ENCODE data around the gene MLKL.

Gene MLKL

DNA sequence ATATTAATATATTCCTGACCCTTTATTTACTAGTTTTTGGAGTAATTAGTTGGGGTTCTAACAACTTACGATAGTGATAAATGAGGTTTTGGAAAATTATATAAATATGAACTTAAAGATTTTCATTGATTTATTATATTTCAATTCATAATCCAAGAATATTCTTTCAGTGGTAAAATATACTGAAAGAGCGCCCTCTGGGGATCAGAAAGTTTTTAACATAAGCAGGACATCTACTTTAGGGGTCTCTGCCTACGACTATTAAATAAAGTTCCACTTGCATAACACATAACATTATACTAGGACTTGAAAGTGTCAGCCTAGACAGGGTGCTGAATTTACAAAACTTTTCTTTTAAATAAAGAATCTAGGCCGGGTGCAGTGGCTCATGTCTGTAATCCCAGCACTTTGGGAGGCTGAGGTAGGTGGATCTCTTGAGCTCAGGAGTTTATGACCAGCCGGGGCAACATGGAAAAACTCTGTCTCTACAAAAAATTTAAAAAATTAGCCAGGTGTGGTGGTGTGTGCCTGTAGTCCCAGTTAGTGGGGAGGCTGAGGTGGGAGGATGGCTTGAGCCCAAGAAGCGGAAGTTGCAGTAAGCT is 49.6 kb downstream of the MLKL start:
- DNase-seq (ENCODE audit: low read depth) = no peak

DNA sequence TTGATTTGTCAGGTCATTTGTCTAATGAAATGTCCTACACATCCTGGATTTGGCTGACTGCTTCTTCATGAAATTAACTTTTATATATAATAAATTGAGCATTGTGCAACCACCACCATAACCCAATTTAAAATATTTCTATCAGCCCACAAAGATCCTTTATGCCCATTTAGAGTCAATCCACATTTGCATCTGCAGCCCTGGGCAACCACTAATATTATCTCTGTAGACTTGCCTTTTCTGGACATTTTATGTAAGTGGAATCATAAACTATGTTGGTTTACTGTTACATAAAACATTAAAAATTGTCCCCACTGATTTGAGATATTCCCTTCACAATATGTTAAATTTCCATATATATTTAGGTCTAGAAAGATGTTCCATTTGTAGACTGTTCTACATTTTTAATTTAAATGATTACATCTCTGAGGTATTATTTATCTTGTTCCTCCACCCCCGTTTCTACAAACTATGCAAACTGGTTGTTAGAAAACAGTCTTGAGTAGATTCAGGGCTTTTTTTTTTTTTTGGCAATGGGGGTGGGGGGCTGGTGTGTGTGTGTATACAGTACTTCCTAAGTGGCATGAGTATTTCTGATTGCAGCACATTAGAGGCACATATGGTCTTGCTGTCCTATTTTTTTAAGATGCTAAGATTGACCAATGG is 50.7 kb downstream of the MLKL start:
- DNase-seq (ENCODE audit: low read depth) = no peak

DNA sequence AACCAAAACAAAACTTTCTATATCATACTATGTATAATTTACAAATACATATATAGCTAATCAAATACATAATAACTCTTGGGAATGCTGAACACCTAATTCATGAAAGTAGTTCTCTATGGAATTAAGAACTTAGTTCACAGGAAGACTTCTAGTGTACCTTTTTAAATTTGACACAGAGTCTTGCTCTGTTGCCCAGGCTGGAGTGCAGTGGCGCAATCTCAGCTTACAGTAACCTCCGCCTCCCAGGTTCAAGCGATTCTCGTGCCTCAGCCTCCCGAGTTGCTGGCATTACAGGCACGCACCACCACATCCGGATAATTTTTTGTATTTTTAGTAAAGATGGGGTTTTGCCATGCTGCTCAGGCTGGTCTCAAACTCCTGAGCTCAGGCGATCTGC is 58.7 kb downstream of the MLKL start:
- no peak for DNase-seq (ENCODE audit: low read depth)

DNA sequence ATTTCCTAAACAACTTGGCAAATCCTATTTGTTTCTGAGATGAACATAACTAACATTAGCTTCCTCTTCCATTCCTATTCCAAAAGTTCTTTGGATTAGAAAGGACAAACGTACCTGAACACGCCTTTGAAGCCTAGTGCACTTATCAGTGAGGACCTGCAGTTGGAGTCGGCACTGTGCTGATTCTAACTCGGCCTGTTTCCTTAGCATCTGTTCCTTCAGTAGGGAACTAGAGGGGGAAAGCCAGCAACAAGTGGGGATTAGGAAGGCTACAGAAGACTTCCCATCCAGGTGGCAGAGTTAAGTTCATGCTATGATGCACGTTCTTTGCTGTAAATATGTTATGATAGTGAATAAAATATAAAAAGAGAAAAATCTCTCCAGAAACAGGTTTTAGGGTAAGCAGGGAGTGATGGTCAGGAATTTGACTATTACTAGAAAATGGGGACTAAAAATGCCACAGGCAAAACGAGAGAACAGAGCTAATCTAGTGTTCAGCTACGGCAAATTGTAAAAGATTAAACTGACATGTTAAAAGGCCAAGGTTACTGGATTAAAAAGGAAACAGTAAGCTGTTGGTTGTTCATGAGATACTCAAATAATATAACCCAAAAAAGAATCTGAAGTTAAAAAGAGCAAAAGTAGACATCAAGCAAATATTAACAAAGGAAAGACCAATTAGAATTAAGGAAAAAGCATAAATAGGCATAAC is 62.8 kb downstream of the MLKL start:
- DNase-seq (ENCODE audit: low read depth) = no peak

DNA sequence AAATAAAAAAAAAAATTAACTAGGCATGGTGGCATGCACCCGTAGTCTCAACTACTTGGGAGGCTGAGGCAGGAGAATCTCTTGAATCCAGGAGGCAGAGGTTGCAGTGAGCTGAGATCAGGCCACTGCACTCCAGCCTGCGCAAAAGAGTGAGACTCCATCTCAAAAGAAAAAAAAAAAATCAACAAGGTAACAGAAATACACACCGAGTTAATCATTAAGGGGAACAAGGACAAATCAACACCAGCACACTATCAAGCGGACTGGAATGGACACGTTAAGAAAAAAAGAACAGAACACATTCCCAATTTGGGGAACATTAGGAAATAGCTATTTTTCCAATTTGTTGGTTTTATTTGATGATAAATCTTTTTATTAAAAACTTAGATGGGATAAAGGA is 65.4 kb downstream of the MLKL start:
- no peak for DNase-seq (ENCODE audit: low read depth)

DNA sequence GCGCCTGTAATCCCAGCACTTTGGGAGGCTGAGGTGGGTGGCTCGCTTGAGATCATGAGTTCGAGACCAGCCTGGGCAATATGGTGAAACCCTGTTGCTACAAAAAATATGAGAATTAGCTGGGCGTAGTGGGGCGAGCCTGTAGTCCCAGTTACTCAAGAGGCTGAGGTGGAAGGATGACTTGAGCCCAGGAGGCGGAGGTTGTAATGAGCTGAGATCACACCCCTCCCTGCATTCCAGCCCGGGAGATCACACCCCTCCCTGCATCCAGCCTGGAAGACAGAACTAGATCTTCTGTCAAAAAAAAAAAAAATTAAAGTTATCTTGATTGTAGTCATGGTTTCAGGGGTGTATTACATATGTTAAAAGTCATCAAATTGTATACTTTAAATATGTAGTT is 67.0 kb downstream of the MLKL start:
- no peak for DNase-seq (ENCODE audit: low read depth)

DNA sequence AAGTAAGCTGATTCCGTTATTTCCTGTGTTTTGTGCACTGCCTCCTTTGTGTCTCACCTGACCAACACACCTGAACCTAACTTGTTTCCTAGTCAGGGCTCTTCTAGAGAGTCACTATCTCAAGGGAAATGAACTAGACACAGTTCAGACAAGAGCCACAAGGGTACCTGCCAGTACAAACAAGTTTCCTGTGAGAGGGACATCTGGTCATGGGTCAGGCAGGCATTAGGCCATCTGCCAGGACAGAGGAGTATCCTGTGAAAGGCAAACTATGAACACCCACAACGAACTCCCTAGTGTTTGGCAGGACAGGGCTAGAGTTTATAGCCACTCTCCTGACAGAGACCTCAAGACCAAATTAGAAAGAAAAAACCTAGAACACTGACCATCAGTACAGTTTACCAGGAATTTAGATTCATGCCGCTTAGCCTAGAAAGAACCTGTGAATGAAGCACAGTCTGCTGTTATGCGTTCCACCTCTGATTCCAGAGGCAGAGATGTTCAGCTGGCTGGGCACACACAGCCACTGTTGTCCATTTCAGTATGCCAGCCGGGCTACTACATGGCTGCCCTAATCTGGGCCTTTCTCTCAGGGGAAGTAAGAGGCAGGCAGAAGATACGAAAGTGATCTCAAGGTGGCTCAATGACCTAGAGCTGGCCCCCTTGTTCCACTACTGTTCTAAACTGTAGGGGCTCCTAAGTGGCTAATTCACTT is 73.0 kb downstream of the MLKL start:
- DNase-seq (ENCODE audit: low read depth) = no peak

DNA sequence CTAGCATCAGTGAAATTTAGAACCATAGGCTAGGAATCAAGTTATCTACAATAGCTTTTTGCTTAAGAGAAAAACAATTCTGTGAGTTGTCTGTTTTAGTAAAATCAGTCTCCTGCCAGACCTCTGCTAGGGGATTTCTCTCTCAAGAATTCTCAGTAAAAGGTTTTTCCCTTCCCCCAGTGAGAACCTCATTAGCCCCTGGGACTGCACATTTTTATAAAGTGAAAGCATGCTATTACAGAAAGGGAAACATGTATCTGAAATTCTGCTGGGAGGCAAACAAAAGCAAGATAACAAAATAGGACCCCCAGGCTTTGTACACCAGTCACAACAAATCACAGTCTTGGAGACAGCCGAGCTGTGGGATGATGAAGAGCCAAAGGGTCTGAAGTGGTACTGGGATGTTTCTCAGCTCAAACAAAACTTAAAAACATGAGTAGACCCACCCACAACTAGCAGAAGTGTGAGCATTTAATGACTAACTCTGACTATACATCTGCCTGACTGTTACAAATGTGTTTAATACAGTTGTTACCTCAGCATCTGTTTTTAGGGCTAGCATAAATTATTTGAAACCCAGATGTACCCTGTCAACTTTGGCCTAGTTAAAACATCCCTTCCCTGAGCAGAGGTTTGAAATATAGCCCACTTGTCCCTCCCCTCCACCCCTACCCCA is 73.8 kb downstream of the MLKL start:
- DNase-seq (ENCODE audit: low read depth) = no peak

DNA sequence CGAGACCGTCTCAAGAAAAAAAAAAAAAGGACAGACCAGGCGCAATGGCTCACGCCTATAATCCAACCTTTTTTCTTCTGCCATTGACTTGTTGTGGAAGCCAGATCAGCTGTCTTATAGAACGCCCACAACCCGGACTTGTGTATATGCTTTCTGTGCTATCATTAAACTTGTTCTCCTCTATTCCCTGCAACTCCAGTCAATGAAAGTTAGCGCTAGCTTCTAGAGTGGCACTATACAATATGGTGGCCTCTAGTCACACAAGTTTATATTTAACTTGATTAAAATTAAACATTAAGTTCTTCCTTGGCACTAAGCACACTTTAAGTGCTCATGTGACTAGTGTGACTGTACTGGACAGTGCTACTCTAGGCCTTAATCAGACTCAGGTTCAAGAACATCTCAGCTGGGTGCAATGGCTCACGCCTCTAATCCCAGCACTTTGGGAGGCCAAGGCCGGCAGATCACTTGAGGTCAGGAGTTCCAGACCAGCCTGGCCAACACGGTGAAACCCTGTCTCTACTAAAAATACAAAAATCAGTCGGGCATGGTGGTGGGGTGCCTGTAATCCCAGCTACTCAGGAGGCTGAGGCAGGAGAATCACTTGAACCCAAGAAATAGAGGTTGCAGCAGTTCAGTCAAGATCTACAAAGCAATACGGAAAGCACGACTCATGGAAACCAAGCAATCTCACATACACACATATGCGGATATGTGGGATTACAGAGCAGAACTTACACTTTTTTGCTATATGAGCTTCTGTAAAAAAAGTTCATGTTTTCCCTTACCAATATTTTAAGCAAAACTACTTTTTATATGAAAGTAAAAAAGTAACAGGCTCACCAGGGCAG is 74.9 kb downstream of the MLKL start:
- no peak for DNase-seq (ENCODE audit: low read depth)

DNA sequence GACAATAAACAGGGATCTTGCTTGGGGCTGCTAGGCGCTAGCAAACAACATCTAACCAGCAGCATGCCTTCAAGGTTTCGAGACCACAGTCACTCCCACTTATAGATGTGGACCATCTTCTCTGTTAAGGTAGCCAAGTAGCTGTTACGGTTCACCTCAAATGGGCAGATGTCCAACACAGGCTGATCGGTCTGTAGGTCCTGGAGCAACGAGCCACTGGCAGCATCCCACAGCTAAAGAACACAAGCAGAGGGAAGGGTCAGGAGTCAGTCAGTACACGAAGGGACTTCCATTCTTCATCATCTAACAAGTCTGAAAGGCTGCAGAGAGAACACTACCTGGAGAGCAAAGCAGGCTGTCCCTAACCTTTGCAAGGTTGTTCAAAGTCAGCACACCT is 76.8 kb downstream of the MLKL start:
- DNase-seq (ENCODE audit: low read depth) = no peak

DNA sequence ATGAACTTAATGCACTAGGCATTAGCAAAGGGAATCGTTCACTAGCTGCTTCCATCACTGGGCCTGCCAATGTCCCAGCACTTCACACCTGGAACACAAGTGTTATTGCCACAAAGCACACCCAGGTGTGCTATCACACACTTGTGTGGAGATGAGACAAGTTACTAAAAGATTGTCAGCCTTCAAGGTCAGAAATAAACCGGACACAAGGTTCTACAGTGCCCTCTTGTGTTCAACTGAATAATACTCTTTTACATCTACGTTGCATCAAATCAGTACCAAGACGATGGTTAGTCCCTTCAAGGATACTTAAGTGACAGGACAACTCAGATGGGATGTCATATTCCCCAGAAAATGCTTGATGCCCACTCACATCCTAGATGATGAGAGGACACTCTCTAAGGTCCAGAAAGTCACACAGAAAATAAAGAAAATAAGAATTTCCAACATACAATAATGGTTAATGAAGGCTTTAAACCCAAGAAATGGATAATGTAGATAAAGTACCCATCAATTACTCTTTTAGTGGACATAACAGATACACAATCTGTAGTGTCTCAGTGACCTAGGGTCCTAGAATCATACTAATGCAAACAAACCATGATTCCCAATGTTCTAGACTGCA is 77.3 kb downstream of the MLKL start:
- DNase-seq (ENCODE audit: low read depth) = no peak

DNA sequence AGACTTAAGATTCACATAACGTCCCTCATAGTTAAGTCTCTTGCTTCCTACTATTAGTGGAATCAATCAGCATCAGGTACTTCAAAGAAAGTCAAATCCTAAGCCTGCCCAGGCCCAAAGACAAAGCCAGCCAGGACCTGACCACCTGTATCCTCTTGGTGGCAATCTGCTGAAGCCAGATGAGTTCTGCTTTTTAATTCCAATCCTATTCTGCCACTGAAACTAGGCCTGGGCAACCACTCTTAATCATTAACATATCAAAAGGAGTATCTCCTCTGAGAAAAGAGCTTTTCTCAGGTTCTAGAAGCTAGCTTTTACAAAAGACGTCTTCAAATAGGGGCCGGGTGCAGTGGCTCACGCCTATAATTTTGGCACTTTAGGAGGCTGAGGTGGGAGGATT is 78.7 kb downstream of the MLKL start:
- DNase-seq (ENCODE audit: low read depth) = no peak

Measured in HS-5 (cell line).